Measurements from ENCODE around the gene SPATA31C2.
"Not testable (repeated sequence)": the region's sequence is repeated elsewhere in the genome, so short reads cannot be mapped to it uniquely, and the experiment has no call there.

The SPATA31C2 gene

DNA sequence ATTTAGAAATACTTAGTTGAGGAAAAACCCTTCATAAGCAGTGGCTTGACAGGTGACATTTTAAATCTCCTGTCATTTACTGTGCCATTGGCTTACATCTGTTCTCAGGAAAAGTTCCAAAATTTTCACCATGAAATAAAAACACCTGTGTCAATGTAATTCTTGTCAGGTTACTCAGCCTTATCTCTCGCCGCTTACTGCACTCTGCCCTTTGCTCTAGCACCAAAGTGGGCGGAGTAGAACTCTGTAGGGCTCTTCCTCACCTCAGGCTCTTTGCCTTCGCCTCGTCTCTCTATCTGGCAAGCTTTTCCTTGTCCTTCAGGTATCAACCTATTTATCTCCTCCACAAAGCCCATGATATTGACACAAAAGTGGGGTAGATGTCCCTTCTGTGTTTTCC is 20.2 kb downstream of the SPATA31C2 start:
- H3K9ac ChIP-seq (ENCODE audit: low read length); H3K9me3 ChIP-seq (ENCODE audit: control insufficient read depth, low read depth, low read length); H3K4me3 ChIP-seq (ENCODE audit: low read length); H3K27ac ChIP-seq (ENCODE audit: low read length); H3K4me1 ChIP-seq (ENCODE audit: control insufficient read depth, low read depth, low read length); H3K27me3 ChIP-seq (ENCODE audit: control insufficient read depth, insufficient read depth, low read length); H3K36me3 ChIP-seq (ENCODE audit: control insufficient read depth, low read depth, low read length): not testable (repeated sequence)

- not testable (repeated sequence) for H3K27me3 ChIP-seq (ENCODE audit: control insufficient read depth, insufficient read depth, low read length)
These were observed 23.2 kb downstream of the SPATA31C2 start for GRCh38 chr9:88114968-88115612.

DNA sequence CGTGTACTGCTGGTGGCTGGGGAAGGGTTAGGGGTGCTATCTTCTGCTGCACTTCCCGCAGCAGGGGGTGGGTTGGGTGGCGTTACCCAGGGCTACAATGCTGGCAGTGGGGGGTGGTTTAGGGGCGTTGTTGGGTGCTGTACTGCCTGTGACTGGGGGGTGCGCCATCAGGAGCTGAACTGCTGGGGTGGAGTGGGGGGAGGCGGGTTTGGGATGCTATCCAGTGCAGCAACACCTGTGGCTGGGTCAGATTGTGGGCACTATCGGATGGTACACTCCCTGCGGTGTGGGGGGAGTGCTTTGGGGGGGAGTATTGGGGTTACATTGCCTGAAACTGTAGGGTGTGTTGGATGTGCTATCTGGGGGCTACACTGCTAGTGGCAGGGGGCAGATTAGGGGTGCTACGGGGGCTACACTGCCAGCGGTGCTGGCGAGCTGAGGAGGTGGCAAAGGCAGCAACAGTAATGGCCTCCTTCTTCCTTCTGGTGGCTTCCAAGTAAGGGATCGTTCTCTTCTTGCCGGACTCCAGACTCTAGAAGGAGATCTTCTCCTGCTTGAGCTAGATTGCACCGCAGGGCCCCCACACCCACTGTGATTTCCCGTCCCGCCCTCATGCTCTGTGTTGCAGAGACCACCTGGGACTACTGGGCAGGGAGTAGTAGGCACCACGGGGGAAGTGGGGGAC is 23.9 kb downstream of the SPATA31C2 start:
- not testable (repeated sequence) for H3K9ac ChIP-seq (ENCODE audit: low read length); H3K27me3 ChIP-seq (ENCODE audit: control insufficient read depth, insufficient read depth, low read length); H3K36me3 ChIP-seq (ENCODE audit: control insufficient read depth, low read depth, low read length); H3K9me3 ChIP-seq (ENCODE audit: control insufficient read depth, low read depth, low read length); H3K4me3 ChIP-seq (ENCODE audit: low read length); H3K4me1 ChIP-seq (ENCODE audit: control insufficient read depth, low read depth, low read length); H3K27ac ChIP-seq (ENCODE audit: low read length)

More at GRCh38 chr9:88114968-88115612, 23.2 kb downstream of the SPATA31C2 start:
- not testable (repeated sequence) for H3K36me3 ChIP-seq (ENCODE audit: control insufficient read depth, low read depth, low read length); H3K27ac ChIP-seq (ENCODE audit: low read length); H3K9me3 ChIP-seq (ENCODE audit: control insufficient read depth, low read depth, low read length); H3K9ac ChIP-seq (ENCODE audit: low read length); H3K4me1 ChIP-seq (ENCODE audit: control insufficient read depth, low read depth, low read length); H3K4me3 ChIP-seq (ENCODE audit: low read length)

GRCh38 chr9:88113156-88114130 is 24.8 kb downstream of the SPATA31C2 start:
- H3K9ac ChIP-seq (ENCODE audit: low read length); H3K4me1 ChIP-seq (ENCODE audit: control insufficient read depth, low read depth, low read length); H3K36me3 ChIP-seq (ENCODE audit: control insufficient read depth, low read depth, low read length); H3K27ac ChIP-seq (ENCODE audit: low read length); H3K27me3 ChIP-seq (ENCODE audit: control insufficient read depth, insufficient read depth, low read length); H3K9me3 ChIP-seq (ENCODE audit: control insufficient read depth, low read depth, low read length); H3K4me3 ChIP-seq (ENCODE audit: low read length): not testable (repeated sequence)

DNA sequence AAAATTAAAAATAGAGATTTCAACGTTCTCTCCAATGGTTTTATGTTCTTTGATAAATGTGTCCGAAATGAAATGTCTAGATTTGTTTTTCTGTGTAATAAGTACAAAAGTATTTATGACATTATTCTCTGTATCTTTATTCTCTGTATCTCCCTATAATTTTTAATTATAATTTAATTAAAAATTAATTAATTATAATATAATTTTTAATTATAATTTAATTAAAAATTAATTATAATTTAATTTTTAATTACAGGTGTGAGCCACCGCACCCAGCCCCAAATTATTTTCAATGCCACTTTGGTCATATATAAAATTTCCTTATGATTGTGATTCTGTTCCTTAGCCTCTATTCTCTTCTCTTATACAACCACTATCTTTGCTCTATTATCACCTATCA is 28.2 kb downstream of the SPATA31C2 start:
- H3K36me3 ChIP-seq (ENCODE audit: control insufficient read depth, low read depth, low read length) = no peaks in the 10 kb centered on the region
- H3K9ac ChIP-seq (ENCODE audit: low read length) = no peak overlapping the region
- no peaks in the 10 kb centered on the region for H3K4me1 ChIP-seq (ENCODE audit: control insufficient read depth, low read depth, low read length)
- H3K27ac ChIP-seq (ENCODE audit: low read length) = no peak overlapping the region
- H3K27me3 ChIP-seq (ENCODE audit: control insufficient read depth, insufficient read depth, low read length) = no peaks in the 10 kb centered on the region
- H3K9me3 ChIP-seq (ENCODE audit: control insufficient read depth, low read depth, low read length) = no peaks in the 10 kb centered on the region
- no peak overlapping the region for H3K4me3 ChIP-seq (ENCODE audit: low read length)

- no peaks in the 10 kb centered on the region for H3K9me3 ChIP-seq (ENCODE audit: control insufficient read depth, low read depth, low read length)
- H3K36me3 ChIP-seq (ENCODE audit: control insufficient read depth, low read depth, low read length) = no peaks in the 10 kb centered on the region
- no peaks in the 10 kb centered on the region for H3K4me1 ChIP-seq (ENCODE audit: control insufficient read depth, low read depth, low read length)
- no peak overlapping the region for H3K27ac ChIP-seq (ENCODE audit: low read length)
- H3K9ac ChIP-seq (ENCODE audit: low read length) = no peak overlapping the region
- no peak overlapping the region for H3K4me3 ChIP-seq (ENCODE audit: low read length)
- no peaks in the 10 kb centered on the region for H3K27me3 ChIP-seq (ENCODE audit: control insufficient read depth, insufficient read depth, low read length)
These were observed 29.5 kb downstream of the SPATA31C2 start for GRCh38 chr9:88108779-88109178.

- no peak overlapping the region for H3K27ac ChIP-seq (ENCODE audit: low read length)
- H3K9ac ChIP-seq (ENCODE audit: low read length) = no peak overlapping the region
- no peak overlapping the region for H3K4me3 ChIP-seq (ENCODE audit: low read length)
- no peaks in the 10 kb centered on the region for H3K27me3 ChIP-seq (ENCODE audit: control insufficient read depth, insufficient read depth, low read length)
- no peaks in the 10 kb centered on the region for H3K4me1 ChIP-seq (ENCODE audit: control insufficient read depth, low read depth, low read length)
- no peaks in the 10 kb centered on the region for H3K9me3 ChIP-seq (ENCODE audit: control insufficient read depth, low read depth, low read length)
- H3K36me3 ChIP-seq (ENCODE audit: control insufficient read depth, low read depth, low read length) = no peaks in the 10 kb centered on the region
These were observed 31.8 kb downstream of the SPATA31C2 start for GRCh38 chr9:88106492-88106891.

GRCh38 chr9:88092797-88093331 is 45.4 kb downstream of the SPATA31C2 start:
- Histone ChIP-seq H3K9me3 (ENCODE audit: control insufficient read depth, low read depth, low read length) (no peaks in the 10 kb centered on the region), H3K27me3 (ENCODE audit: control insufficient read depth, insufficient read depth, low read length) (no peaks in the 10 kb centered on the region), H3K27ac (ENCODE audit: low read length) (no peak overlapping the region), H3K9ac (ENCODE audit: low read length) (no peak overlapping the region), H3K36me3 (ENCODE audit: control insufficient read depth, low read depth, low read length) (no peaks in the 10 kb centered on the region), H3K4me3 (ENCODE audit: low read length) (no peak overlapping the region), H3K4me1 (ENCODE audit: control insufficient read depth, low read depth, low read length) (no peaks in the 10 kb centered on the region)

DNA sequence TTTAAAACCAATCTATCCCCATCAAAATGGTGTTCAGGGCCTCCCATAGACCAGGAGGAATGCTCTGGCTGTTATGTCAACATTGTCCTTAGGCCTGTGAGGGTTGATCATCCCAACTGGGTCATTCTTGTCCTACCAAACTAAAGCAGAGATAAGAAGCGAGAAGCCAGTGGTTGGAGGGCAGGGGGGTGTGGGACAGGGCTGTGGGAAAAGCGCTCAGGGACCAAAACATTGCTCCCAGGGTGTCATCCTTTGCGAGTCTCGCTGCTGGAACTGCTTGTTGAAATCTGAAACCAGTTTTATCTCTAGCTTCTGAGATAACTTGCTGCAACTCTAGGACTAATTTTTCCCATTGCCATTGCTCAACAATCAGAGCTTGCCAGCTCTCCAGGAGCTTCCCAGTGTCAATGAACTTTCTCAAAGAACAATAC is 48.1 kb downstream of the SPATA31C2 start:
- H3K27me3 ChIP-seq (ENCODE audit: control insufficient read depth, insufficient read depth, low read length) = no peaks in the 10 kb centered on the region
- H3K36me3 ChIP-seq (ENCODE audit: control insufficient read depth, low read depth, low read length) = no peaks in the 10 kb centered on the region
- H3K4me3 ChIP-seq (ENCODE audit: low read length) = no peak overlapping the region
- H3K9me3 ChIP-seq (ENCODE audit: control insufficient read depth, low read depth, low read length) = no peaks in the 10 kb centered on the region
- no peak overlapping the region for H3K27ac ChIP-seq (ENCODE audit: low read length)
- no peaks in the 10 kb centered on the region for H3K4me1 ChIP-seq (ENCODE audit: control insufficient read depth, low read depth, low read length)
- H3K9ac ChIP-seq (ENCODE audit: low read length) = no peak overlapping the region

- no peaks in the 10 kb centered on the region for H3K4me1 ChIP-seq (ENCODE audit: control insufficient read depth, low read depth, low read length)
- no peak overlapping the region for H3K27ac ChIP-seq (ENCODE audit: low read length)
- no peaks in the 10 kb centered on the region for H3K9me3 ChIP-seq (ENCODE audit: control insufficient read depth, low read depth, low read length)
- no peak overlapping the region for H3K4me3 ChIP-seq (ENCODE audit: low read length)
- no peaks in the 10 kb centered on the region for H3K36me3 ChIP-seq (ENCODE audit: control insufficient read depth, low read depth, low read length)
- H3K9ac ChIP-seq (ENCODE audit: low read length) = no peak overlapping the region
- H3K27me3 ChIP-seq (ENCODE audit: control insufficient read depth, insufficient read depth, low read length) = no peaks in the 10 kb centered on the region
These were observed 50.4 kb downstream of the SPATA31C2 start for GRCh38 chr9:88087906-88088305.

GRCh38 chr9:88085476-88085875 is 52.8 kb downstream of the SPATA31C2 start:
- no peaks in the 10 kb centered on the region for H3K36me3 ChIP-seq (ENCODE audit: control insufficient read depth, low read depth, low read length)
- no peak overlapping the region for H3K27ac ChIP-seq (ENCODE audit: low read length)
- no peaks in the 10 kb centered on the region for H3K4me1 ChIP-seq (ENCODE audit: control insufficient read depth, low read depth, low read length)
- H3K9ac ChIP-seq (ENCODE audit: low read length) = no peak overlapping the region
- H3K4me3 ChIP-seq (ENCODE audit: low read length) = no peak overlapping the region
- H3K27me3 ChIP-seq (ENCODE audit: control insufficient read depth, insufficient read depth, low read length) = no peaks in the 10 kb centered on the region
- no peaks in the 10 kb centered on the region for H3K9me3 ChIP-seq (ENCODE audit: control insufficient read depth, low read depth, low read length)
